ENCODE measurements around the gene ACKR2.

ACKR2 gene

GRCh38 chr3:42851228-42851834 is 42.1 kb downstream of the ACKR2 start:
- H3K27ac ChIP-seq = peak overlapping the region in 5 of 21 experiments; percentile 26 to 64 (median 47)
- H3K4me3 ChIP-seq = no peak overlapping the region

GRCh38 chr3:42852441-42852840 is 43.2 kb downstream of the ACKR2 start:
- Histone ChIP-seq H3K4me3 (no peak overlapping the region), H3K27ac (peak overlapping the region in 6 of 21 experiments; percentile 6 to 64 (median 47))

- H3K4me3 ChIP-seq = no peak overlapping the region
- peak overlapping the region in 5 of 21 experiments; percentile 6 to 64 (median 57) for H3K27ac ChIP-seq
These were observed 43.8 kb downstream of the ACKR2 start for GRCh38 chr3:42853056-42853455.

GRCh38 chr3:42853739-42854302 is 44.6 kb downstream of the ACKR2 start:
- no peak overlapping the region for H3K4me3 ChIP-seq
- H3K27ac ChIP-seq = no peak overlapping the region

- no peak overlapping the region for H3K4me3 ChIP-seq
These were observed 45.9 kb downstream of the ACKR2 start for GRCh38 chr3:42855219-42855546.

GRCh38 chr3:42855547-42856380 is 46.5 kb downstream of the ACKR2 start:
- Histone ChIP-seq H3K27ac (no peak overlapping the region), H3K4me3 (no peak overlapping the region)

More at GRCh38 chr3:42855219-42855546, 45.9 kb downstream of the ACKR2 start:
- no peak overlapping the region for H3K27ac ChIP-seq

- Histone ChIP-seq H3K4me3 (no peak overlapping the region), H3K27ac (no peak overlapping the region)
These were observed 47.3 kb downstream of the ACKR2 start for GRCh38 chr3:42856544-42856943.

GRCh38 chr3:42864321-42864950 is 55.2 kb downstream of the ACKR2 start:
- H3K27ac ChIP-seq = no peak overlapping the region
- no peak overlapping the region for H3K4me3 ChIP-seq

- Histone ChIP-seq H3K4me3 (no peak overlapping the region), H3K27ac (no peak overlapping the region)
These were observed 56.0 kb downstream of the ACKR2 start for GRCh38 chr3:42865256-42865655.

- Histone ChIP-seq H3K4me3 (no peak overlapping the region), H3K27ac (no peak overlapping the region)
These were observed 57.9 kb downstream of the ACKR2 start for GRCh38 chr3:42867138-42867537.

- H3K4me3 ChIP-seq = no peak overlapping the region
- no peak overlapping the region for H3K27ac ChIP-seq
These were observed 59.6 kb downstream of the ACKR2 start for GRCh38 chr3:42868841-42869240.

GRCh38 chr3:42871592-42872196 is 62.4 kb downstream of the ACKR2 start:
- Histone ChIP-seq H3K27ac (no peak overlapping the region), H3K4me3 (no peak overlapping the region)

- Histone ChIP-seq H3K27ac (no peak overlapping the region), H3K4me3 (no peak overlapping the region)
These were observed 63.5 kb downstream of the ACKR2 start for GRCh38 chr3:42872718-42873117.

- H3K4me3 ChIP-seq = no peak overlapping the region
- H3K27ac ChIP-seq = no peak overlapping the region
These were observed 64.2 kb downstream of the ACKR2 start for GRCh38 chr3:42873221-42873982.

GRCh38 chr3:42874749-42875148 is 65.5 kb downstream of the ACKR2 start:
- Histone ChIP-seq H3K4me3 (no peak overlapping the region), H3K27ac (no peak overlapping the region)

GRCh38 chr3:42875325-42876151 is 66.3 kb downstream of the ACKR2 start, which contains the start of gene CYP8B1:
Gene CYP8B1, minus strand, starts transcription at chr3:42875879. Its CDS starts 63 bp downstream, at chr3:42875816.
- H3K4me3 ChIP-seq = no peak within 1 kb of the TSS
- no peak within 1 kb of the TSS for H3K27ac ChIP-seq

- Histone ChIP-seq H3K4me3 (no peak overlapping the region), H3K27ac (no peak overlapping the region)
These were observed 67.2 kb downstream of the ACKR2 start for GRCh38 chr3:42876401-42876800.

- Histone ChIP-seq H3K4me3 (no peak overlapping the region), H3K27ac (no peak overlapping the region)
These were observed 67.9 kb downstream of the ACKR2 start for GRCh38 chr3:42876940-42877720.

All from skin epidermis (tissue), 12 donors.